Tibial nerve (tissue), 4 donors: Measurements from ENCODE around the gene MRPS27. TPM values are rescaled to one million over a fixed set of nuclear protein-coding genes. Genes with fewer than 3 reads are reported as not detected.

Source experiments
- DNase-seq, 2 donors: peaks; one replicate each; pipeline ENCODE4 v3.0.0-alpha.2; 2019; ENCODE audit warnings: low spot score in 2 of 2
- H3K27ac ChIP-seq, 4 donors: fragments of 200-600 bp; sonication (generic) in 3 of 4; one replicate each; pipeline ENCODE4 v1.5.1; 2017 to 2019; ENCODE audit warnings: mild to moderate bottlenecking in 1 of 4
- H3K27me3 ChIP-seq, 2 donors: fragments of 200-600 bp; sonication (generic) in 1 of 2; one replicate each; pipeline versions ENCODE4 v1.5.1 to v1.6.0; 2017 to 2019
- H3K36me3 ChIP-seq, 3 donors: fragments of 200-600 bp; sonication (generic); one replicate each; pipeline ENCODE4 v1.5.1; 2018 to 2019
- H3K4me1 ChIP-seq, 4 donors: fragments of 200-600 bp; sonication (generic) in 3 of 4; one replicate each; pipeline ENCODE4 v1.5.1; 2017 to 2019
- H3K4me3 ChIP-seq, 4 donors: fragments of 200-600 bp; sonication (generic) in 3 of 4; one replicate each; pipeline ENCODE4 v1.5.1; 2017 to 2019; ENCODE audit warnings: mild to moderate bottlenecking in 1 of 4, moderate library complexity in 1 of 4
- H3K9me3 ChIP-seq, 4 donors: fragments of 200-600 bp; sonication (generic) in 3 of 4; one replicate each; pipeline ENCODE4 v1.5.1; 2017 to 2019
- EP300 ChIP-seq, 2 donors: sonication (generic); formaldehyde crosslinking; IDR thresholded peaks; one replicate each; pipeline ENCODE4 v1.6.1; 2017; ENCODE audit warnings: antibody characterized with exemption in 2 of 2, mild to moderate bottlenecking in 1 of 2
- POLR2A ChIP-seq, 2 donors: fragments of 450-650 bp; IDR thresholded peaks; one replicate each; pipeline ENCODE4 v1.6.1; 2017; ENCODE audit warnings: antibody characterized with exemption in 2 of 2, mild to moderate bottlenecking in 2 of 2, moderate library complexity in 2 of 2
- WGBS, 2 donors: methylation state at CpG; one replicate each; pipeline ENCODE4 v1.1.5; 2018; 5-methylcytosine and 5-hydroxymethylcytosine counted together
- total RNA-seq, 4 donors: library from RNA; depleted of rRNA; stranded (reverse); fragments of >200 nt; gene quantifications; one replicate each; pipeline ENCODE4 v1.1.0, GENCODE V29; 2016
- TF ChIP-seq, protein P1 (sequence below), 5 experiments: fragments of 200-600 bp in 3 of 5; fragments of 450-650 bp in 2 of 5; sonication (generic) in 3 of 5; IDR thresholded peaks; one replicate each; pipeline ENCODE4 v1.5.1; 2016 to 2019; ENCODE audit warnings: antibody characterized with exemption in 5 of 5, mild to moderate bottlenecking in 3 of 5, moderate library complexity in 2 of 5

The MRPS27 gene
- total RNA-seq, 4 donors from 2014 or later, result 44.4 to 59.0 (median 47.4) TPM

DNA sequence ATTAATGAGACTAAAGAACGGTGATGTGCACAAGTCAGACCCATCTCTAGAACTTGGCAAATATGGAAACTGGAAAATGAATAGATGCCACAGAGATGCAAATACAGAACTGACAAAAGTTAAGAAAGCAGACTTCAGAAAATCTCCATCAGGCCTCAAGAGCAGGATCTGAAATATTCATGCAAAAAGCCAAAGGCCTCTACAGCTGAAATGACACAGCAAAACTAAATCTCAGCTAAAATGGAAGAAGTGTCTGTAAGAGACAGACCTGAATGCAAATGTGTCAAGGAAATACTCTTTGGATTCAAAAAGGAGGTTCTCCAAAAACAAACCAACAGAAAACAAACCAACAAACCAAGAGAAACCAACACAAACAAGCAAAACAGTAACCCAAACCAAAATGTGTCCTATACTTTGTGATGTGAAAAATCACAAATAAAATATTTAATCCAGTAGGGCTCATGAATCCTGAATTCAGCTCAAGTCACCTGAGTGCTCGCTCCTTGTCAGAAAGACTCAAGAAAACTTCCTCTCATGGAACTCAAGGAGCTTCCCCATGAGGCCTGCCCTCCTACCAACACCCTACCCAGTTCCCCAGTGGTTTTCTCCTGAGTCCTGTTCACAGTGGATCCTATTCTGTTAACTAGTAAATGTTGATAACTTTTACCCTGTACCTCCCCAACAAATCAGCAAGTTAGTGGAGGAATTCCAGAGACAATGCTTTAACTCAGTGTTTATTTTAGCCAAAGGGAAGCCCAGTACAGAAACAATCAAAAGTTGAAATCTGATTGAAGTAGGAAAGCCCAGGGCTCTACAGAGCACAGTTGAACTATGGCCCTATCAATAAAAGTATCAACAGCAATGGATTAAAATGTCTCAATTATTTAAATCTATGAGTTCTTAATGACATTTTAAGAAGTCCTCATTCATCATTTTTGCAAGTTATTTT, 14.6 kb downstream of the MRPS27 start:
- Histone ChIP-seq H3K27me3 (no peaks in the 10 kb centered on the region), H3K4me3 (no peak overlapping the region), H3K9me3 (no peaks in the 10 kb centered on the region), H3K27ac (peak overlapping the region in 2 of 4 donors; percentile 22 to 66), H3K4me1 (peaks cover 0 to 40% (median 4%) of the 10 kb centered on the region in 4 donors), H3K36me3 (peaks cover 0 to 11% (median 0%) of the 10 kb centered on the region in 3 donors)
- 86 to 93% methylated on average over 2 of the region's 2 CpGs for WGBS, 2 donors
- TF ChIP-seq POLR2A (IDR thresholded peaks at IDR 0.05), result no peak
- TF ChIP-seq EP300 (IDR thresholded peaks at IDR 0.05), result no peak
- TF ChIP-seq, protein P1, sequence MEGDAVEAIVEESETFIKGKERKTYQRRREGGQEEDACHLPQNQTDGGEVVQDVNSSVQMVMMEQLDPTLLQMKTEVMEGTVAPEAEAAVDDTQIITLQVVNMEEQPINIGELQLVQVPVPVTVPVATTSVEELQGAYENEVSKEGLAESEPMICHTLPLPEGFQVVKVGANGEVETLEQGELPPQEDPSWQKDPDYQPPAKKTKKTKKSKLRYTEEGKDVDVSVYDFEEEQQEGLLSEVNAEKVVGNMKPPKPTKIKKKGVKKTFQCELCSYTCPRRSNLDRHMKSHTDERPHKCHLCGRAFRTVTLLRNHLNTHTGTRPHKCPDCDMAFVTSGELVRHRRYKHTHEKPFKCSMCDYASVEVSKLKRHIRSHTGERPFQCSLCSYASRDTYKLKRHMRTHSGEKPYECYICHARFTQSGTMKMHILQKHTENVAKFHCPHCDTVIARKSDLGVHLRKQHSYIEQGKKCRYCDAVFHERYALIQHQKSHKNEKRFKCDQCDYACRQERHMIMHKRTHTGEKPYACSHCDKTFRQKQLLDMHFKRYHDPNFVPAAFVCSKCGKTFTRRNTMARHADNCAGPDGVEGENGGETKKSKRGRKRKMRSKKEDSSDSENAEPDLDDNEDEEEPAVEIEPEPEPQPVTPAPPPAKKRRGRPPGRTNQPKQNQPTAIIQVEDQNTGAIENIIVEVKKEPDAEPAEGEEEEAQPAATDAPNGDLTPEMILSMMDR (IDR thresholded peaks at IDR 0.05), result no peak
- DNase-seq, result no peak

DNA sequence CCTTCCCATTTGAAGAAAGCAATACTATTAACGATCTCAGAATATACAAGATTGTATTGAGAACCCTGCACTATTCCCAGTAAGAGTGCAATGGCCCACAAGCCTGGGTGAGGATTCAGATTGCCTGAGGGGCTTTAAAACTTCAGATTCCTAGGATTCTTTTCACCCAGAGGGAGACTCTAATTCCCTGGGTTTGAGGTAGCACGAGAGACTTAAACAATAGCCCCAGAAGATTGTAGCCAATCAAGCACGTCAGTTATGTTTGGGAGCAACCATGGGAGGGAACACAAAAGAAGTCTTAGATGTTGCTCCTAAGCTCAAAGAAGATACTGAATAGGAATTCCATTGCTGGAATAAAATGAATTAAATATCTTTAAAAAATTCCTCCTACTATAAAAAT, 17.9 kb downstream of the MRPS27 start:
- no peak for TF ChIP-seq POLR2A (IDR thresholded peaks at IDR 0.05)
- TF ChIP-seq EP300 (IDR thresholded peaks at IDR 0.05), result no peak
- TF ChIP-seq, protein P1 (IDR thresholded peaks at IDR 0.05), result no peak
- H3K9me3 ChIP-seq, result no peaks in the 10 kb centered on the region
- H3K4me3 ChIP-seq, result no peak overlapping the region
- WGBS, 2 donors, result 56 to 70% methylated on average over 3 of the region's 3 CpGs
- H3K27me3 ChIP-seq, result no peaks in the 10 kb centered on the region
- no peak overlapping the region for H3K27ac ChIP-seq
- DNase-seq, result no peak
- H3K36me3 ChIP-seq, result peaks cover 0 to 4% (median 0%) of the 10 kb centered on the region in 3 donors
- H3K4me1 ChIP-seq, result peaks cover 0 to 28% (median 2%) of the 10 kb centered on the region in 4 donors

DNA sequence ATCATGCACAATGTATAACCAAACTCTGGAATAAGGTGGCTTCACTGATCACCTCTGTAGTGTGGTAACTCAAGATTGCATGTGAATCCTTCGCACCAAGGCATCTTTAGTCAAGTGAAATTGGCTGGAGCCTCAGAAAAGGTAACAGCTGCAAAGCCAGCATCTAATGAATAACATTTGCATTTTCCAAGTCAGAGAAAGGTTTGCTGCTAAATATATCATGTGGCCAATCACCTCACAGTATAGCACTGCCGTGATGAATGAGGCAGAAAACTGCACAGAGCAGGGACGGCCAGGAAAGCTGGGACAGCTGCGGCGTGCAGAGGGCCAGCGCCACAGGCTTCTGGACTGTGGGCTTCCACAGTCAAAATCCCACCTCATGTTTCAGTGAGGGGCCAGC, 18.5 kb downstream of the MRPS27 start:
- WGBS, 2 donors, result 83 to 88% methylated on average over 6 of the region's 6 CpGs
- H3K4me1 ChIP-seq, result peaks cover 0 to 23% (median 2%) of the 10 kb centered on the region in 4 donors
- peaks cover 0 to 6% (median 0%) of the 10 kb centered on the region in 3 donors for H3K36me3 ChIP-seq
- H3K27ac ChIP-seq, result no peak overlapping the region
- no peaks in the 10 kb centered on the region for H3K9me3 ChIP-seq
- no peak for DNase-seq
- no peak for TF ChIP-seq POLR2A (IDR thresholded peaks at IDR 0.05)
- no peak for TF ChIP-seq EP300 (IDR thresholded peaks at IDR 0.05)
- TF ChIP-seq, protein P1 (IDR thresholded peaks at IDR 0.05), result no peak
- no peak overlapping the region for H3K4me3 ChIP-seq
- no peaks in the 10 kb centered on the region for H3K27me3 ChIP-seq

DNA sequence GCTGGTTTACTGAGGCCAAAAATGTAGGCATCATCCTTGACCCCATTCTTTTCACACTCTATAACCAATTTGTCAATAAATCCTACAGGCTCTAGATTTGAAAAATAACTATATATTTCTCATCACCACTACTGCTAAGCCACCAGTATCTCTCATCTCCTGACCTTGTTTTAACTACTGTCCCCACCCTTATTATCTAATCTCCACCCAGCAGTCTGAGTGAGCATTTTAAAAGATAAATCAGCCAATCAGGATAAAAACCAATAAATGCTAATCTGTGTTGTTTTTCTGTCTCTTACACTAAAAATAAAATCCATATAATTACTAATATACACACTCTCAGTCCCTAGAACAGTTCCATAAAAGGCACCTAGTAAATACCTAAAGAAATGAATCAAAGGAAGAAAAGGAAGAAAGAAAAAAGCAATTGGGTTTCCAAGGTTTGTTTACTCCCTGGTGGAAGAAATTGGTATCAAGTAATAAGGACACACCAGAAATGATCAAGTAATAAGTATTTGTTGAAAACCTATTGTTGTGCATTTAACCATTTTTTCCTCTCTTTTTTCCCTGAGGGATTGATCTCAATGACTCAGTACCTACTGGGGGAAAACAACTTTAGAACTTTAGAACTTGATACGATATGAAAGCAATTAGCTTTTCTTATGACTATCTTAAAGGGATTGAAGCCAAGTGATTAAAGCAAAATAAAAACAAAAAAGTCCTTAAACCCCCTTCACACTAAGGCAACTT, 19.3 kb downstream of the MRPS27 start:
- no peak for DNase-seq
- Histone ChIP-seq H3K4me1 (peaks cover 0 to 17% (median 2%) of the 10 kb centered on the region in 4 donors), H3K27ac (no peak overlapping the region), H3K4me3 (no peak overlapping the region), H3K27me3 (no peaks in the 10 kb centered on the region), H3K9me3 (no peaks in the 10 kb centered on the region), H3K36me3 (peaks cover 0 to 12% (median 0%) of the 10 kb centered on the region in 3 donors)
- 46 to 47% methylated on average over 1 of the region's 1 CpG for WGBS, 2 donors
- TF ChIP-seq EP300 (IDR thresholded peaks at IDR 0.05) (no peak), POLR2A (IDR thresholded peaks at IDR 0.05) (no peak)
- TF ChIP-seq, protein P1 (IDR thresholded peaks at IDR 0.05), result no peak
